OCI-LY3 (cell line): Measurements from ENCODE around the gene BCL6B.

Experiments
- EZH2phosphoT487 ChIP-seq: fragments of 200-600 bp; shearing (Covaris generic); IDR thresholded peaks from 2 replicates; pipeline ENCODE4 v1.6.1; 2018; ENCODE audit warnings: antibody characterized with exemption, mixed run types, low read depth
- TF ChIP-seq, protein P1 (sequence below): fragments of 200-600, 300-600 bp; sonication (generic); IDR thresholded peaks from 2 replicates; pipeline ENCODE4 v1.5.1; 2014; ENCODE audit warnings: antibody characterized with exemption, low read length, low read depth

DNA sequence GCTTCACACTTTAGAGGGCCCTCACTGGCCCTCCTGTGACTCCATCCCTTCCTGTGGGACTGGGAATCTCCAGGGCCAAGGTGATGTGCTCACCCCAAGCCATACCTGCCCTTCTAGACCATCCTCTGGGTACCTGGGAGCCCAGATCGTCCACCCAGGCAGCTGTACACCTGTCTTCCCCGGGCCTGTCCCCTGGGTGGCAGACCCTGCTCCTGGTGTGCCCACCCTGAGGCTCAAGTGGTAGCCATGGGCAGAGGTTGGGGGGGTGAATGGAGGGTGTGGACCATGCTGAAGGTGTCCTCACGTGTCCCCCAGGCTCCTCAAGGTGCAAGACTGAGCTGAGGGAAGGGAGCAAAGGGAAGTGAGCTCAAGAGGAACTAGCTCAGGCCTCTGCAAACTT is 47.9 kb downstream of the BCL6B start:
- TF ChIP-seq, protein P1, sequence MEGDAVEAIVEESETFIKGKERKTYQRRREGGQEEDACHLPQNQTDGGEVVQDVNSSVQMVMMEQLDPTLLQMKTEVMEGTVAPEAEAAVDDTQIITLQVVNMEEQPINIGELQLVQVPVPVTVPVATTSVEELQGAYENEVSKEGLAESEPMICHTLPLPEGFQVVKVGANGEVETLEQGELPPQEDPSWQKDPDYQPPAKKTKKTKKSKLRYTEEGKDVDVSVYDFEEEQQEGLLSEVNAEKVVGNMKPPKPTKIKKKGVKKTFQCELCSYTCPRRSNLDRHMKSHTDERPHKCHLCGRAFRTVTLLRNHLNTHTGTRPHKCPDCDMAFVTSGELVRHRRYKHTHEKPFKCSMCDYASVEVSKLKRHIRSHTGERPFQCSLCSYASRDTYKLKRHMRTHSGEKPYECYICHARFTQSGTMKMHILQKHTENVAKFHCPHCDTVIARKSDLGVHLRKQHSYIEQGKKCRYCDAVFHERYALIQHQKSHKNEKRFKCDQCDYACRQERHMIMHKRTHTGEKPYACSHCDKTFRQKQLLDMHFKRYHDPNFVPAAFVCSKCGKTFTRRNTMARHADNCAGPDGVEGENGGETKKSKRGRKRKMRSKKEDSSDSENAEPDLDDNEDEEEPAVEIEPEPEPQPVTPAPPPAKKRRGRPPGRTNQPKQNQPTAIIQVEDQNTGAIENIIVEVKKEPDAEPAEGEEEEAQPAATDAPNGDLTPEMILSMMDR, result no peak
- TF ChIP-seq EZH2phosphoT487, result no peak
